Measurements from ENCODE around the gene MTFR2. TPM values are rescaled to one million over a fixed set of nuclear protein-coding genes. Genes with fewer than 3 reads are reported as not detected.

MTFR2 gene
- total and polyA plus RNA-seq, 2 of the 13 experiments (the other 11 are each of a cell fraction or from before 2014, with no cell fraction given), result 6.7 to 10.7 TPM

- TF ChIP-seq ZSCAN25 (CRISPR knock-in tag; IDR thresholded peaks at IDR 0.05) (no peak), SP140L (CRISPR knock-in tag; IDR thresholded peaks at IDR 0.05; ENCODE audit: borderline replicate concordance) (no peak), ZMAT5 (CRISPR knock-in tag; IDR thresholded peaks at IDR 0.05; ENCODE audit: borderline replicate concordance, low read depth) (no peak), HNRNPLL (IDR thresholded peaks at IDR 0.05; ENCODE audit: low read depth, low read length, poor library complexity, severe bottlenecking) (no peak), ATF4 (CRISPR knock-in tag; IDR thresholded peaks at IDR 0.05) (peak in 1 of 2 experiments; percentile 51; a peak in 1 of 4 replicates), ETS1 (CRISPR knock-in tag; IDR thresholded peaks at IDR 0.05) (no peak), THRA (CRISPR knock-in tag; IDR thresholded peaks at IDR 0.05; ENCODE audit: borderline replicate concordance) (no peak; the same call in 1 of the 2 replicates), NFATC3 (CRISPR knock-in tag; IDR thresholded peaks at IDR 0.05) (no peak), ZNF781 (CRISPR knock-in tag; IDR thresholded peaks at IDR 0.05; ENCODE audit: borderline replicate concordance, not compliant biosample characterization) (peak; percentile 66), MEF2D (CRISPR knock-in tag; IDR thresholded peaks at IDR 0.05) (no peak), PREB (CRISPR knock-in tag; IDR thresholded peaks at IDR 0.05) (no peak), AKNA (CRISPR knock-in tag; IDR thresholded peaks at IDR 0.05; ENCODE audit: borderline replicate concordance) (no peak), MED13 (CRISPR knock-in tag; IDR thresholded peaks at IDR 0.05) (no peak), ZNF75D (CRISPR knock-in tag; IDR thresholded peaks at IDR 0.05; ENCODE audit: borderline replicate concordance) (no peak), ADNP (CRISPR knock-in tag; IDR thresholded peaks at IDR 0.05) (no peak), HDAC6 (IDR thresholded peaks at IDR 0.05; ENCODE audit: low read depth, low read length) (no peak), PAX8 (CRISPR knock-in tag; IDR thresholded peaks at IDR 0.05; ENCODE audit: borderline replicate concordance) (no peak), ZNF235 (CRISPR knock-in tag; IDR thresholded peaks at IDR 0.05; ENCODE audit: borderline replicate concordance) (no peak)
Measured at GRCh38 chr6:136288566-136289326, 38.6 kb upstream of the MTFR2 start (continued).

Data from HepG2 (cell line).